Measurements from ENCODE around the gene CREG2.

CREG2 gene

DNA sequence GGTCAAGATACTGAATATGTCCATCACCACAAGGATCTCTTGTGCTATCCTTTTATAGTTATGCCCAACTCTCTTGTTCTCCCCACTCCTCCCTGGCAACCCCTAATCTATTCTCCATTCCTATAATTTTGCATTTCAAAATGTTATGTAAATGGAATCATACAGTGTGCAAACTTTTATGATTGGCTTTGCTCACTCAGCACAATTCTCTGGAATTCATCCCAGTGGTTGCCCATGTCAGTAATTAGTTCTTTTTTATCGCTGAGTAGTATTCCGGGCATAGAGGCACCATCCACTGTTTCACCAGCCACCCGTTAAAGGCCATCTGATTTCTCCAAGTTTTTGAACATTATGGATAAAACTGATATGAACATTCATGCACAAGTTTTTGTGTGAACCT is 40.4 kb downstream of the CREG2 start:
- Histone ChIP-seq H3K4me3 (ENCODE audit: low read length) (no peak overlapping the region), H3K9me3 (replicated peaks; ENCODE audit: insufficient read depth, low read length) (no peaks in the 10 kb centered on the region), H3K9me2 (replicated peaks; ENCODE audit: insufficient read depth, low read length) (no peaks in the 10 kb centered on the region), H3K79me2 (ENCODE audit: low read length) (no peaks in the 10 kb centered on the region), H3K36me3 (replicated peaks; ENCODE audit: insufficient read depth, low read length) (no peaks in the 10 kb centered on the region), H3F3A (ENCODE audit: insufficient read depth, low read length) (no peaks in the 10 kb centered on the region), H3K4me2 (ENCODE audit: low read depth, low read length) (no peak overlapping the region), H3K9ac (ENCODE audit: low read length) (no peak overlapping the region), H3K27ac (ENCODE audit: low read length) (no peak overlapping the region), H3K27me3 (replicated peaks; ENCODE audit: insufficient read depth, low read length) (no peaks in the 10 kb centered on the region), H2AFZ (ENCODE audit: low read length) (no peak overlapping the region), H3K4me1 (ENCODE audit: low read length) (no peaks in the 10 kb centered on the region), H4K20me1 (ENCODE audit: insufficient read depth, low read length) (no peaks in the 10 kb centered on the region)
- DNase-seq, result no peak
- TF ChIP-seq EZH2phosphoT487 (IDR thresholded peaks at IDR 0.05; ENCODE audit: low read length) (no peak), EZH2 (optimal IDR thresholded peaks at IDR 0.05; ENCODE audit: low read depth, low read length) (no peak), CTCF (IDR thresholded peaks at IDR 0.05; ENCODE audit: low read length) (no peak)

GRCh38 chr2:101344137-101344536 is 43.2 kb downstream of the CREG2 start:
- H3K4me1 ChIP-seq (ENCODE audit: low read length), result no peaks in the 10 kb centered on the region
- H3K9me2 ChIP-seq (replicated peaks; ENCODE audit: insufficient read depth, low read length), result no peaks in the 10 kb centered on the region
- no peaks in the 10 kb centered on the region for H3F3A ChIP-seq (ENCODE audit: insufficient read depth, low read length)
- H3K4me3 ChIP-seq (ENCODE audit: low read length), result no peak overlapping the region
- no peak for DNase-seq
- H4K20me1 ChIP-seq (ENCODE audit: insufficient read depth, low read length), result no peaks in the 10 kb centered on the region
- H3K36me3 ChIP-seq (replicated peaks; ENCODE audit: insufficient read depth, low read length), result no peaks in the 10 kb centered on the region
- H3K79me2 ChIP-seq (ENCODE audit: low read length), result no peaks in the 10 kb centered on the region
- no peaks in the 10 kb centered on the region for H3K9me3 ChIP-seq (replicated peaks; ENCODE audit: insufficient read depth, low read length)
- no peak overlapping the region for H3K27ac ChIP-seq (ENCODE audit: low read length)
- no peak overlapping the region for H3K9ac ChIP-seq (ENCODE audit: low read length)
- no peak for TF ChIP-seq EZH2phosphoT487 (IDR thresholded peaks at IDR 0.05; ENCODE audit: low read length)
- TF ChIP-seq CTCF (IDR thresholded peaks at IDR 0.05; ENCODE audit: low read length), result no peak
- no peak overlapping the region for H3K4me2 ChIP-seq (ENCODE audit: low read depth, low read length)
- H2AFZ ChIP-seq (ENCODE audit: low read length), result no peak overlapping the region
- no peaks in the 10 kb centered on the region for H3K27me3 ChIP-seq (replicated peaks; ENCODE audit: insufficient read depth, low read length)

- H2AFZ ChIP-seq (ENCODE audit: low read length), result no peak overlapping the region
- H3K9me2 ChIP-seq (replicated peaks; ENCODE audit: insufficient read depth, low read length), result no peaks in the 10 kb centered on the region
- H3K9ac ChIP-seq (ENCODE audit: low read length), result no peak overlapping the region
- no peaks in the 10 kb centered on the region for H3K36me3 ChIP-seq (replicated peaks; ENCODE audit: insufficient read depth, low read length)
- no peak overlapping the region for H3K4me2 ChIP-seq (ENCODE audit: low read depth, low read length)
- H4K20me1 ChIP-seq (ENCODE audit: insufficient read depth, low read length), result no peaks in the 10 kb centered on the region
- H3K27me3 ChIP-seq (replicated peaks; ENCODE audit: insufficient read depth, low read length), result no peaks in the 10 kb centered on the region
- no peaks in the 10 kb centered on the region for H3K9me3 ChIP-seq (replicated peaks; ENCODE audit: insufficient read depth, low read length)
- TF ChIP-seq EZH2phosphoT487 (IDR thresholded peaks at IDR 0.05; ENCODE audit: low read length) (no peak), EZH2 (optimal IDR thresholded peaks at IDR 0.05; ENCODE audit: low read depth, low read length) (no peak)
- H3F3A ChIP-seq (ENCODE audit: insufficient read depth, low read length), result no peaks in the 10 kb centered on the region
- no peak overlapping the region for H3K4me3 ChIP-seq (ENCODE audit: low read length)
- H3K79me2 ChIP-seq (ENCODE audit: low read length), result no peaks in the 10 kb centered on the region
- H3K27ac ChIP-seq (ENCODE audit: low read length), result no peak overlapping the region
- no peaks in the 10 kb centered on the region for H3K4me1 ChIP-seq (ENCODE audit: low read length)
- DNase-seq, result no peak
These were observed 44.7 kb downstream of the CREG2 start for GRCh38 chr2:101342625-101343008.

DNA sequence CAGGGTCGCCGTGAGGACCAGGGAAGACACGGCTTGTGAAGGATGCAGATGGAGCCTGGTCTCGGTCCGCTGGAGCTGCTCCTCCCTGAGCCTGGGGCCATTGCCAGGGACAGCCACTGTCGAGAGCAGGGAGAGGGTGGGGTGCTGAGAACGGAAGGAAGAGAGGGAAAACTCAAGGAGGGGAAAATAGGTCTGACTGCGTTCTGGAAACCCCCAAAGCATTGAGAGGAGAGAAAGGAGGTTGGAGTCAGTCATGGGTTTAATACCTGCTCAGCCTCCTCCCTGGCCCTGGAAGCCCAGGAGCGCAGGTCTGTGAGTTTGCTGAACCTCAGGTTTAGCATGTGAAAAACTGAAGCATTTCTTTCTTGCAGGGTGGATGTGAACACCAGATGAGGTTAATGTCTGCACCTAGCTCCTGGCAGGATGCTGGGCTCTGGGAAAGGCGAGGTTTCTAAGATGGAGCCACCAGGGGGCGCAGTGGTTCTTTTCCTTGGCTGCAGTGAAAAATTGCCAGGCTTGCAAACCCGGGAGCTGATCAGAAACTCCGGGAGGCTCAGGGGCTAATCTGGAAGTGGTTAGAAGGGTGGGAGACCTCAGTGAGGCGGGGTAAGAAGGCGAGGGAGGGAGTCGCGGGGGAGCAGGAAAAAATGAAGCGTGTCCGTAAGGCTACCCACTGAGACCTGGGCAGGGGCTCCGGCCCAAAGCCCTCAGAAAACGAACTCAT is 45.2 kb downstream of the CREG2 start:
- Histone ChIP-seq H3K36me3 (replicated peaks; ENCODE audit: insufficient read depth, low read length) (no peaks in the 10 kb centered on the region), H3K9ac (ENCODE audit: low read length) (no peak overlapping the region), H3K4me3 (ENCODE audit: low read length) (no peak overlapping the region), H2AFZ (ENCODE audit: low read length) (peak overlapping the region; percentile 6; the same call in 1 of the 2 replicates), H3K4me1 (ENCODE audit: low read length) (no peaks in the 10 kb centered on the region), H3K9me3 (replicated peaks; ENCODE audit: insufficient read depth, low read length) (no peaks in the 10 kb centered on the region), H4K20me1 (ENCODE audit: insufficient read depth, low read length) (no peaks in the 10 kb centered on the region), H3K79me2 (ENCODE audit: low read length) (no peaks in the 10 kb centered on the region), H3K9me2 (replicated peaks; ENCODE audit: insufficient read depth, low read length) (no peaks in the 10 kb centered on the region), H3F3A (ENCODE audit: insufficient read depth, low read length) (no peaks in the 10 kb centered on the region), H3K4me2 (ENCODE audit: low read depth, low read length) (no peak overlapping the region), H3K27me3 (replicated peaks; ENCODE audit: insufficient read depth, low read length) (no peaks in the 10 kb centered on the region), H3K27ac (ENCODE audit: low read length) (no peak overlapping the region)
- DNase-seq, result peak; percentile 56
- no peak for TF ChIP-seq EZH2phosphoT487 (IDR thresholded peaks at IDR 0.05; ENCODE audit: low read length)
- no peak for TF ChIP-seq EZH2 (optimal IDR thresholded peaks at IDR 0.05; ENCODE audit: low read depth, low read length)
- peak; percentile 87 for TF ChIP-seq CTCF (IDR thresholded peaks at IDR 0.05; ENCODE audit: low read length)
